D721Med (cell line): Measurements from ENCODE around the gene PSMB10.
"Not testable (repeated sequence)": the region's sequence is repeated elsewhere in the genome, so short reads cannot be mapped to it uniquely, and the experiment has no call there.

Experiments
- DNase-seq: peaks from one replicate; pipeline ENCODE4 v3.0.0; 2011; ENCODE audit warnings: low spot score; ENCODE audit not compliant: insufficient read length
- FAIRE-seq: peaks from 2 replicates; lab custom pipeline; 2011; peaks lifted over from hg19 to GRCh38; lab: Jason Lieb, UNC
- CTCF ChIP-seq: IDR thresholded peaks from 2 replicates; pipeline ENCODE4 v1.5.1; 2012; ENCODE audit warnings: mild to moderate bottlenecking, control low read depth; ENCODE audit not compliant: insufficient read depth; ENCODE audit errors: missing control alignments

Gene PSMB10

DNA sequence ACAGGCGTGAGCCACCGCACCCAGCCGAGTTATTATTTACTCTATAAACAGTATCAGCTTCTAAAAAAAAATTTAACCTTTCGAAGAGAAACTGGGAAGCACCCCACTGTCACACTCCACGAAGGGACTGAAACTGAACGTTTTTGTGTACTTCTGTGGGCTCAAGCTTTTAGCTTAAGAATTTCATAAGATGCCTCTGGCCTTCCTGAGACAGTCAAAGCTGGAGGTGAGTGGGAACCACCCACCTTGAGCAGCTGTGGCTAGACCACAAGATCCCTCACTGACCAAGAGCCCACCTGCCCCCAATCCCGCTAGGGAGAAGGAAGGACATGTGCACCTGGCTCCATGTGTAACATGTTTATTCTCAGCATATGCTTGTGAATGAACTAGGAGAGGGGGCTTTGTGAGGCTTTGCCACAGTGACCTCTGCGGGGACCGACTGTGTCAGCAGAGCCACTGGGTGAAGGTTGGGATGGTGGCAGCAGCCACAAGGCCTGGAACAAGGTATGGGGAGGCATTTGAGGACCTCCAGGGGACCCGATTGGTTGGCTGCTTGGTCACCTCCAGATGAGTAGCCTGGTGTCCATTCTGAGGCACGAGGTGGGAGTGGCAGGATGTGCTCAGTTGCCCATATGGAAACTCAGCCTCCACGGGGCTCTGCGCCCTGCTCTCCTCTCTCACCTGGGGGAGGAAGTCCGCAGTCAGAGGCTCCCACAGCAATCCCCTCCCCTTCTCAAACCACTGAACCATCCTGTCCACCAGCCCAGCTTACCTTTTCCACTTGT, 38.9 kb upstream of the PSMB10 start:
- DNase-seq = no peak
- FAIRE-seq = no peak
- TF ChIP-seq CTCF = no peak

DNA sequence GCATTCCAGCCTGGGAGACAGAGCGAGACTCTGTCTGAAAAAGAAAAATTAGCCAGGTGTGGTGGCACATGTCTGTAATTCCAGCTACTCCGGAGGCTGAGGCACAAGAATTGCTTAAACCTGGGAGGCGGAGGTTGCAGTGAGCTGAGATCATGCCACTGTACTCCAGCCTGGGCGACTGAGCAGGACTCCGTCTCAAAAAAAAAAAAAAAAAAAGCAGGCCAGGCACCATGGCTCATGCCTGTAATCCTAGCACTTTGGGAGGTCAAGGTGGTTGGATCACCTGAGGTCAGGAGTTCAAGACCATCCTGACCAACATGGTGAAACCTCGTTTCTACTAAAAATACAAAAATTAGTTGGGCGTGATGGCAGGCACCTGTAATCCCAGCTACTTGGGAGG, 35.6 kb upstream of the PSMB10 start:
- not testable (repeated sequence) for DNase-seq, FAIRE-seq

- no peak for FAIRE-seq
- no peak for DNase-seq
- TF ChIP-seq CTCF = no peak
These were observed 34.5 kb upstream of the PSMB10 start for GRCh38 chr16:67971111-67971510.

DNA sequence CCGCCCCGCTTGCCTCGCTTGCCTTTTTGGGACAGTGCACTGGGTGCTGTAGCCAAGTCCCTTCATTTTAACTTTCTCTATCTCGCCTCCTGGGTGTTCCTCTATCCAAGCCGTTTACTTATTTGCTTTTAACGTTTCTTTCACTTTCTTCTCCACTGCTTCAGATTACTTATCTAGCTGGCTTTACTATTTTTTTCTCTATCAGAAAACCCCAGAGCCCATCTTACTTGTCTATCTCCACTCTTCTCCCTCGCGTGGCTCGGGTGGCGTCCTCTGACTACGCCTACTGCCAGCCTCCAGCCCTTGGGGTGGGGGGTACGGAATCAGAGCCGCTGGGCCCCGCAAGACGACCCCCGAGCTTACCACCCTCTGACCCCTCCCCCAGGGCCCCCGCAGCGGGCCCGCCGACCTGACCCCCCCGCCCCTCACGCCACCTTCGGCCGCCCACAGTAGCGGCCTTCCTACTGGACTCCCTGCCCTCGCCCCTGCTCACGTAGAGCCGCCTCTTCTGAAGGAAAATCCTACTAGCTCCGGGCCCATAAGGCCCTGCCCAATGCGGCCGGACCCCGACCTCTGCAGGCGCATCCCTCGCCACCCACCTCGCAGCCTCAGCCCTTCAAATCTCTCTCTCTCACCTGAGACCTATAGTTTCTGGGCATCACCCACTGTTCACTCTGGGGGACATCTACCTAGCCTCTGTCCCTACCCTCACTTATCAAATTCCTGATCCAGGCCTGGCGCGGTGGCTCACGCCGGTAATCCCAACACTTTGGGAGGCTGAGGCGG, 32.8 kb upstream of the PSMB10 start:
- FAIRE-seq (no peak), DNase-seq (no peak)
- TF ChIP-seq CTCF = no peak

GRCh38 chr16:67968400-67969253, 32.0 kb upstream of the PSMB10 start, which contains the start of gene SLC12A4:
TSS of gene SLC12A4 (minus strand) at chr16:67968637. CDS start at chr16:67968553, 84 bp downstream.
- no peak for TF ChIP-seq CTCF
- no peak for FAIRE-seq
- peak; percentile 76 for DNase-seq

- no peak for TF ChIP-seq CTCF
- DNase-seq = no peak
- FAIRE-seq = no peak
These were observed 31.3 kb upstream of the PSMB10 start for GRCh38 chr16:67967958-67968399.
